Measurements from ENCODE around the gene ADCK1.
"Not testable (repeated sequence)": the region's sequence is repeated elsewhere in the genome, so short reads cannot be mapped to it uniquely, and the experiment has no call there.

ADCK1 gene

GRCh38 chr14:77812028-77812427 is 12.1 kb downstream of the ADCK1 start:
- no peak for DNase-seq

- not testable (repeated sequence) for DNase-seq
Observed at GRCh38 chr14:77812682-77813081, 12.8 kb downstream of the ADCK1 start.

DNA sequence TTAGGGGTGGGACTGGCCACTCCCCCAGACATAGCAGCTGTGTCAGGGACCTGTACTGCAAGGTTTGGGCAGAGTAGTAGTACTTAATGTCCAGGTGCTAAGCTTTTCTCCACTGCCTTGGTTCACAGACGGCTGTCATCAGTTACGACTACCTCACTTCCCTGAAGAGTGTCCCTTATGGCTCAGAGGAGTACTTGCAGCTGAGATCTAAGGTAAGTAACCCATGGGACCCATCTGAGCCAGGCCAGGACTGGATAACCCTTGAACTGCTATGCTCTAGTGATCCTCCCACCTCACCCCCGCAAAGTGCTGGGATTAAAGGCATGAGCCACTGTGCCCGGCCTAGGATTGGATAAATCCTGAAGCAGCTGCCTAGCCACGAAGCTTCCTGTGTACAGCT is 22.4 kb downstream of the ADCK1 start:
- DNase-seq: no peak

GRCh38 chr14:77822741-77823140 is 22.8 kb downstream of the ADCK1 start:
- no peak for DNase-seq

DNA sequence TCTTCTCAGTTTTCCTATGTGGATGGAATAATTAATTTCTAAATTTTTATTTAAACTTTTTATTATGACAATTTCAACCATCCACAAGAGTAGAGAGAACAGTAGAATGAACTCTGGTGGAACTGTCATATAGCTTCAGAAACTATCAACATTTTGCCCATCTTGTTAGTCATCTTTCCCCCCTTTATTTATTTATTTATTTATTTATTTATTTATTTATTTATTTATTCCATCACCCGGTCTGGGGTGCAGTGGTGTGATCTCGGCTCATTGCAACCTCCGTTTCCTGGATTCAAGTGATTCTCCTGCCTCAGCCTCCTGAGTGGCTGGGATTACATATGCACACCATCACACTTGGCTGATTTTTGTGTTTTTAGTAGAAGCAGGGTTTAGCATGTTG is 23.5 kb downstream of the ADCK1 start:
- DNase-seq: no peak

DNA sequence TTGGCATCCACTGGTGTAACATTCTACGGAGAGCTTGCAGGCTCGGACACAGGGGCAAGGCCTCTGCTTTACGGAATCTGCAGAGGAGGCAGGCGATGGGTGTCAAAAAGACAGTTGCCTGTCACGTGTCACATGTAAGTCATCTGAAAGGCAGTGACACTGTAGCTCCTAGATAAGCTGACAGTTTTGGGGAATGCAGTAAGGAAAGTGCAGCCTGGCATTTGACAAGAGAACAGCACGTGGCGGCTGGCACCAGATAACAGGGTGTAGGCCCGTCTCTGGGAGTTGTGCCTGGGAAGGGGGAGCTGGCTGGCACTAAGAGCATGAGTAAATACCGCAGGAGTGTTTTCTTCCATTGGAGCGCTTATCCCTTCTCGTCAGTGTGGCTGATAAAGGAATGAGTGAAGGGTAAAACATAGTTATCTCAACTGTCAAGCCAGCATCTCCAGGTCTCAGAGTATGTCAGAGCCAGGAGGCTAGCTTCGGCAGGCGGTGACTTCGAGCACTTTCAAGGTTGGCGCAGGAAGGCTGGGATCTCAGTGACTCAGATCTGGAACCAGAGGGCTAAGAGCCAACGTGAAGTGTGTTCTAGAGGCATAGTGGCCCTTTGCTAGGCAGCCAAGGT is 26.1 kb downstream of the ADCK1 start:
- no peak for DNase-seq

DNA sequence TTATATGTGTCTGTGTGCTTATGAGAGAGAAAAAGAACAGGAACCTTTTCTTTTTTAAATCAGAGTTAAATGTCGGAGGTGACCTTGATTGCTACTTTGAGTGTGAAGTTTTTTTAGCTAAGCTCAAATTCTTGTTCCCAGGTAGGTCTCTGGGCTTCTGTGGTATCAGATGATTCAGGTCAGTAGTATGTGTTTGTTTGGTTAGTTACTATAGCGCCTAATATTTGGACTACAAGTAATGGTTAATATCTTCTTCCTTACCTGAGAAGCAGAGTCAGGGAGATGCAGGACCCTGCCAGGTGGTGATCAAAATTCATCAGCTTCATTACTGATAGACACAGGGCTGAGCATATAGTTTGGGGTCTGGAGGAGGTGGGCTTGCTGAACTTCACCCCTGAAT is 30.8 kb downstream of the ADCK1 start:
- DNase-seq: no peak

- no peak for DNase-seq
Observed at GRCh38 chr14:77832297-77832696, 32.4 kb downstream of the ADCK1 start.

- DNase-seq: no peak
Observed at GRCh38 chr14:77837926-77838325, 38.0 kb downstream of the ADCK1 start.

GRCh38 chr14:77838831-77839511 is 39.1 kb downstream of the ADCK1 start:
- no peak for DNase-seq

DNA sequence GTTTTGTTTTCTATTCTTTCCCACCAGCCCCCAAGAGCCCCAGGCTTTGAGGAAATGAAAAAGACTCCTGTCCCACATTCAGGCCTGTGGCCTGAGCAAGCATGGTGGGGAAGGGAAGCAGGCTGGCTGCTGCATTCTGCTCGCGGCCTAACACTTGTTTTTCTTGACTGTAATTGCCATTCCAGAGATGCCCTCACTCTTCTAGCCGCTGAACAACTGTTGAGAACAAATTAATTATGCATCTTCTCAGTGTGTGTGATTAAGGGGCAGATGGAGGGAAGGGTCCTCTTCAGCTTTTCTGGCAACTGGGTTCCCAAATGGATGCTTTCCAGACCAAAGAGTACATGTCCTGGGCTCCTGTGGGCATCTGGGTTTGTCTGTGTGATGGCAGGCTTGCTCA is 43.3 kb downstream of the ADCK1 start:
- no peak for DNase-seq

DNA sequence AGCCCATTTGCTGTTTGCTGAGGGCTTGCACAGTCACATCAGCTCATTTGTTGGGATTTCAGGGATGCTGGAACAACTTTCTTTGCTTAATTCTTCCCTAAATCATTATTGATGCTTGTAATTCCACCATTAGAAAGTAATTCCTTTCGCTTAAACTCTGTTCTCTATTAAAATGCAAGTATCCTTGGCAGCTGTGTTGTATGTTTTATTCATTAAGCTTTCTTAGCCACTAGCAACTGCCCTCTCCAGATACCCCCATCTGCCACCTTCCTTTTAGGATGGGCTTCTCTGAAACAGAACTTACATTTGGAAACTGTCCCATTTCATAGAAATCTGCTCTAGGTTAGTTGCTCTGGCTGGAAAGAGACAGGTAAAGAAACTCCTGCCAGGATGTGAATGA is 43.7 kb downstream of the ADCK1 start:
- no peak for DNase-seq

- no peak for DNase-seq
Observed at GRCh38 chr14:77844802-77845201, 44.9 kb downstream of the ADCK1 start.

GRCh38 chr14:77848031-77848430 is 48.1 kb downstream of the ADCK1 start:
- DNase-seq: no peak

DNA sequence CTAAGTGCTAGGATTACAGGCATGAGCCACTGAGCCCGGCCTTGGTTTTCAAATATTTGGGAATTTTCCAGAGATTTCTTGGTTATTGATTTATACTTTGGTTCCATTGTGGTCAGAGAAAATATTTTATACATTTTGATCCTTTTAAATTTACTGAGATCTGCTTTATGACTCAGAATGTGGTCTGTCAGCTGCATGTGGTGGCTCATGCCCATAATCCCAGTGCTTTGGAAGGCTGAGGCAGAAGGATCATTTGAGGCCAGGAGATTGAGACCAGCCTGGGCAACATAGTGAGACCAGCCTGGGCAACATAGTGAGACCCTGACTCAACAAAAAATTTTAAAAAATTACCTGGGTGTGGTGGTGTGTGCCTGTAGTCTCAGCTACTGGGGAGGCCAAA is 49.8 kb downstream of the ADCK1 start:
- no peak for DNase-seq

- DNase-seq: no peak
Observed at GRCh38 chr14:77853919-77854318, 54.0 kb downstream of the ADCK1 start.

- no peak for DNase-seq
Observed at GRCh38 chr14:77856941-77857340, 57.0 kb downstream of the ADCK1 start.

GRCh38 chr14:77859934-77860570 is 60.1 kb downstream of the ADCK1 start:
- no peak for DNase-seq

DNA sequence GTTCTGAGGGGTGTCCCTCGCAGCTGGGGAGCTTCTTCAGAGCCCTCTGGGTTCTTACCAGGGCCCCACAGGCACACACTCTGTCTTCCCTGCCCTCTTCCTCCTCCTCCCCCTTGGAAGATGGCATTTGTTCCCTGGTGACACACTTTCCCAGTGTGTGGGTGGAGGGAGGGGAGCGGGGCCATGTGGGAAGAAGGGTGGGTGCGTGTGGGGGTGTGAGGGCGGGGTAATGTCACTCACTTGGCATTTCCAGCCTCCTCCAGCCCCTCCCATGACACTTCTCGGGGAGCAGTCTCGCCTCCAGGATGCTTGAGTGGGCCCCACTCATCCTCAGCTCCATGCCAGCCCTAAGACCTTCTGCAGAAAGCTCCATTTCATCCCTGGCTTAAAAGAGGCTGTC is 61.3 kb downstream of the ADCK1 start:
- no peak for DNase-seq

- DNase-seq: peak; percentile 4 to 21
Observed at GRCh38 chr14:77862154-77862786, 62.4 kb downstream of the ADCK1 start.

DNA sequence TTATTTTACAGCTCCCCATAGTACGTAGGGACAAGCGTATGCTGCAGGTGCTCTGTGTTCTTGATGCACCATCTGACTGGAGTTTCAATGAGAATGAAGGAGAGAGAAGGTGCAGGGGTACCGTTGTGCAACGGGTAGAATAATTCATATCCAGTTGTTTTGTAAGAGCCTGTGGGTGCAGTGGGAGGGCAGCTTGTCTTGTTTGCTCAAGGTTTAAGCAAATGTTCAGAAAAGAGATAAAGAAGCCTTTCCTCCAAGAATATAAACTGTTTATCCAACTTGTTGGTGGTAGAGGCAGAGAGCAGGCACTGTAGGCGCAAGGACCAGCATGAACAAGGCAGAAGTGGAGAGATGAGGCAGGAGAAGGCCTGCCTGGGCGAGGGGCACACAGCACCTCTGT is 64.2 kb downstream of the ADCK1 start:
- no peak for DNase-seq

DNA sequence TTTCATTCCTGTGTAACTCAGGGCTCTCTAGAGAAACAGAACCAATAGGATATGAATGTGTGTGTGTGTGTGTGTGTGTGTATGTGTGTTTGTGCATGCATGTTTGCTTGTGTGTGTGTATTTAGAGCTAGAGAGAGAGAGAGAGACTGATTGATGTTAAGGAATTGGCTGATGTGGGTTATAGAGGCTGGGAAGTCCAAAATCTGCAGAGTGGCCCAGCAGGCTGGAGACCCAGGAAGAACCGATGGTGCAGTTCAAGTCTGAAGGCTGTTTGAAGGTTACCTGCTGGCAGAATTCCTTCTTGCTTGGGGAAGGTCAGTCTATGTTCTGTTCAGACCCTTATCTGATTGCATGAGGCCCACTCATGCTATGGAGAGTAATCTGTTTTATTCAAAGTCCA is 64.7 kb downstream of the ADCK1 start:
- DNase-seq: no peak

DNA sequence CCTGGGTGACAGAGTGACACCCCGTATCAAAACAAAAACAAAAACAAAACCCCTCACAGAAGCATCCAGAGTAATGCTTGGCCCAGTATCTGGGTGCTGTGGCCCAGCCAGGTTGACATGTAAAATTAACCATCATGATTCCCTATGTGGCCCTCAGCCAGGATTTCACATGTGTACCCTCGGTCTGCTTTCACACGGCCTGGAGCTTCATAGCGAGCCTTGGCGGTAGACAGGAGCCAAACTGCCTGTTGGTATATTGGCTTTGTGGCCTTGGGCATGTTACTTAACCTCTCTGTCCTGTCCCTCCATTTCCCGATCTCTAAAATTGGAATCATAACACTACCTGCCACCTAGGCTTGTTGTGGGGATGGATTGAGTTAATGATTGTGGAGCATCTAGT is 65.5 kb downstream of the ADCK1 start:
- DNase-seq: no peak

DNA sequence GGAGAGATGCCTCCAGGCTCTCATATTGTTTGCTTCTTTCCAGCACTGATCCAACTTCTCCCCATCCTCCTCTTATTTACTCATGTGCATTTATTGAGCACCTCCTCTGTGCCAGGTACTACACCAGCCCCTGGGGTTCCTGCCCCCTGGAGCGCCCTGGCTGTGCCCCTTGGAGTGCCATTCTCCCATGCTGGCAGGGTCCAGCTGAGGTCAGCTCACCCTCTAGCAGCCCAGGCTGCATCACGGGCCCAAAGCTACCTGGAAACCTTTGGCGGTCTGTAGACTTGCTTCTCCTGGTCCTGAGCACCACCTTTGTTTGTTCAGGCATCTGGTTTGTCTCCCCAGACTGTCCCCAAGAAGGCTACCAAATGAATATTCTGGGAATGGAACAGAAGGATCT is 67.0 kb downstream of the ADCK1 start:
- DNase-seq: no peak
